ENCODE results near the gene PCDHGB6. TPM values are rescaled to one million over a fixed set of nuclear protein-coding genes. Genes with fewer than 3 reads are reported as not detected.
A peak's percentile ranks its signal among the peaks of the same experiment; 100 is the strongest.
"Not testable (repeated sequence)": the region's sequence is repeated elsewhere in the genome, so short reads cannot be mapped to it uniquely, and the experiment has no call there.

PCDHGB6 gene
- polyA plus RNA-seq (2013, experiment 1 of 2), result 19.4 TPM
- polyA plus RNA-seq (2013, experiment 2 of 2), result 20.0 TPM

DNA sequence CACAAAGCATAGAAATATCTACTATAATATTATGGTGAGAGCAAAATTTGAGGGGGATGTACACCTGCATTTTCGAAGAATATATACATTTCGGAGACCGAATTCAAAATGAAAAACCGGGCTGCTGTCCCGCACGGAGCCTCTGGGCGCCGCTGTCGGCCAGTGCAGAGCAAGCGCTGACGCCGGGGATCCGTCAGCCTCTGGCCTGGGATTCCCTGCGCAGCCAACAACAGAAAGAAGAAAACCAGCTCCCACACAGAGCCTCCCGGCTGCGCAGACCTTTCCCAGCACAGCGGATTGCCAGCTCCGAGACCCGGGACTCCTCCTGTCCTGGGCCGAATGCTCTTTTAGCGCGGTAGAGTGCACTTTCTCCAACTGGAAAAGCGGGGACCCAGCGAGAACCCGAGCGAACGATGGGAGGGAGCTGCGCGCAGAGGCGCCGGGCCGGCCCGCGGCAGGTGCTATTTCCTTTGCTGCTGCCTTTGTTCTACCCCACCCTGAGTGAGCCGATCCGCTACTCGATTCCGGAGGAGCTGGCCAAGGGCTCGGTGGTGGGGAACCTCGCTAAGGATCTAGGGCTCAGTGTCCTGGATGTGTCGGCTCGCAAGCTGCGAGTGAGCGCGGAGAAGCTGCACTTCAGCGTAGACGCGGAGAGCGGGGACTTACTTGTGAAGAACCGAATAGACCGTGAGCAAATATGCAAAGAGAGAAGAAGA lies at the start of gene PCDHGB6:
TSS of gene PCDHGB6 (plus strand) at position 232 of the 716 bp plus-strand sequence. CDS start at position 414, 182 bp downstream.
- not testable (repeated sequence) for H2AK5ac ChIP-seq (ENCODE audit: low read depth, low read length); H3K27me3 ChIP-seq (ENCODE audit: control insufficient read depth in 3 of 3, insufficient read depth in 3 of 3, low read depth in 1 of 3, low read length in 3 of 3); H3K14ac ChIP-seq (ENCODE audit: low read length); H4K91ac ChIP-seq (ENCODE audit: low read depth, low read length, poor library complexity); H4K8ac ChIP-seq (ENCODE audit: low read depth, low read length); H3K23ac ChIP-seq (ENCODE audit: low read depth, low read length, poor library complexity); H2BK120ac ChIP-seq (ENCODE audit: low read depth, low read length); H3K79me1 ChIP-seq (ENCODE audit: low read depth, low read length); H2BK5ac ChIP-seq (ENCODE audit: low read length); H3K4me1 ChIP-seq (ENCODE audit: control insufficient read depth in 2 of 2, insufficient read depth in 1 of 2, low read depth in 1 of 2, low read length in 2 of 2); H3K9ac ChIP-seq (ENCODE audit: low read depth, low read length, poor library complexity); H2BK12ac ChIP-seq (ENCODE audit: low read length); H3K4ac ChIP-seq (ENCODE audit: low read length); H2BK15ac ChIP-seq (ENCODE audit: low read length)
- DNase-seq (ENCODE audit: low spot score), result peak; percentile 66
- peak within 1 kb of the TSS; percentile 6 for H3K18ac ChIP-seq (ENCODE audit: low read length)
- peaks cover 42 to 93% of the 10 kb centered on the region in 2 donors for H3K9me3 ChIP-seq (replicated peaks in 1 of 2; ENCODE audit: control insufficient read depth in 2 of 2, insufficient read depth in 1 of 2, low read depth in 1 of 2, low read length in 2 of 2)
- H3K27ac ChIP-seq (replicated peaks; ENCODE audit: low read length), result peak within 1 kb of the TSS; percentile 62
- H2AFZ ChIP-seq (ENCODE audit: low read length), result peak within 1 kb of the TSS; percentile 70
- WGBS, 2 donors (ENCODE audit: extremely low coverage in 2 of 2, insufficient read length in 2 of 2, insufficient replicate concordance in 1 of 2), result no CpG with 5 or more reads among the region's 51 CpGs
- H3K4me2 ChIP-seq (ENCODE audit: insufficient read depth, low read length, poor library complexity, severe bottlenecking), result peak within 1 kb of the TSS; percentile 56
- peak within 1 kb of the TSS; percentile 48 to 83 for H3K4me3 ChIP-seq (ENCODE audit: low read length in 2 of 2)
- H3K36me3 ChIP-seq (replicated peaks in 1 of 2; ENCODE audit: control insufficient read depth in 2 of 2, insufficient read depth in 2 of 2, low read length in 2 of 2), result peaks cover 6 to 18% of the 10 kb centered on the region in 2 donors

DNA sequence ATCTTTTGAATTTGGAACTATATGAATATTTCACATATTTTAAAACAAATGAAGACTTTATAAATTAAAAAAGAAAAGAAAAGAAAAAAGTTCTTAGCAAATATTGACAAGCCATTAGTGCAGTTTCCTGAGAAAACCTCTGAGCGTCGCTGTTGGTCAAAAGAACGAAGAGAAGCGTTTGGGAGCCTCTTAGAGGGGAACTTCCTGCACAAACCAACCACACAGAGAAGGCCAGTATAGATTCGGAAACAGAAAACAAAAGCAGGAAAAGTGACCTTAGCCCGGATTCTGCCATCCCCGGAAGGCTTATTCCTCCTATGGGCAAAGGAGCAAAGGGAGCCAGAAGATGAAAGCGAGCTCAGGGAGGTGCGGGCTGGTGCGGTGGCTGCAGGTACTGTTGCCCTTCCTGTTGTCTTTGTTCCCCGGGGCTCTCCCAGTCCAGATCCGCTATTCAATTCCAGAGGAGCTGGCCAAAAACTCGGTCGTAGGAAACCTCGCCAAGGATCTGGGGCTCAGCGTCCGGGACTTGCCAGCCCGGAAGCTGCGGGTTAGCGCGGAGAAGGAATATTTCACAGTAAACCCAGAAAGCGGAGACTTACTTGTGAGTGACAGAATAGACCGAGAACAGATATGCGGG lies 47.9 kb upstream of the PCDHGB6 start, which contains the start of gene PCDHGB2:
TSS of gene PCDHGB2 (plus strand) at position 205 of the 637 bp plus-strand sequence. CDS start at position 347, 142 bp downstream.
- H4K91ac ChIP-seq (ENCODE audit: low read depth, low read length, poor library complexity), result no peak within 1 kb of the TSS
- no peak within 1 kb of the TSS for H3K9ac ChIP-seq (ENCODE audit: low read depth, low read length, poor library complexity)
- H3K27ac ChIP-seq (replicated peaks; ENCODE audit: low read length), result no peak within 1 kb of the TSS
- no peak within 1 kb of the TSS for H2BK120ac ChIP-seq (ENCODE audit: low read depth, low read length)
- H3K4ac ChIP-seq (ENCODE audit: low read length), result no peak within 1 kb of the TSS
- no peaks in the 10 kb centered on the region for H3K79me1 ChIP-seq (ENCODE audit: low read depth, low read length)
- no peak for DNase-seq (ENCODE audit: low spot score)
- H2BK12ac ChIP-seq (ENCODE audit: low read length), result no peak within 1 kb of the TSS
- H2AK5ac ChIP-seq (ENCODE audit: low read depth, low read length), result no peak within 1 kb of the TSS
- H2BK5ac ChIP-seq (ENCODE audit: low read length), result no peak within 1 kb of the TSS
- H3K9me3 ChIP-seq (replicated peaks in 1 of 2; ENCODE audit: control insufficient read depth in 2 of 2, insufficient read depth in 1 of 2, low read depth in 1 of 2, low read length in 2 of 2), result peaks cover 34 to 67% of the 10 kb centered on the region in 2 donors
- H2BK15ac ChIP-seq (ENCODE audit: low read length), result no peak within 1 kb of the TSS
- peaks cover 0 to 3% of the 10 kb centered on the region in 2 donors for H3K36me3 ChIP-seq (replicated peaks in 1 of 2; ENCODE audit: control insufficient read depth in 2 of 2, insufficient read depth in 2 of 2, low read length in 2 of 2)
- no peak within 1 kb of the TSS for H4K8ac ChIP-seq (ENCODE audit: low read depth, low read length)
- WGBS, 2 donors (ENCODE audit: extremely low coverage in 2 of 2, insufficient read length in 2 of 2, insufficient replicate concordance in 1 of 2), result no CpG with 5 or more reads among the region's 24 CpGs
- H3K23ac ChIP-seq (ENCODE audit: low read depth, low read length, poor library complexity), result no peak within 1 kb of the TSS
- H3K14ac ChIP-seq (ENCODE audit: low read length), result no peak within 1 kb of the TSS
- H3K4me2 ChIP-seq (ENCODE audit: insufficient read depth, low read length, poor library complexity, severe bottlenecking), result no peak within 1 kb of the TSS
- no peak within 1 kb of the TSS for H3K18ac ChIP-seq (ENCODE audit: low read length)
- peak within 1 kb of the TSS; percentile 72 for H2AFZ ChIP-seq (ENCODE audit: low read length)
- H3K4me3 ChIP-seq (ENCODE audit: low read length in 2 of 2), result no peak within 1 kb of the TSS
- peaks cover 0 to 4% (median 0%) of the 10 kb centered on the region in 3 experiments for H3K27me3 ChIP-seq (ENCODE audit: control insufficient read depth in 3 of 3, insufficient read depth in 3 of 3, low read depth in 1 of 3, low read length in 3 of 3)
- no peaks in the 10 kb centered on the region for H3K4me1 ChIP-seq (ENCODE audit: control insufficient read depth in 2 of 2, insufficient read depth in 1 of 2, low read depth in 1 of 2, low read length in 2 of 2)

DNA sequence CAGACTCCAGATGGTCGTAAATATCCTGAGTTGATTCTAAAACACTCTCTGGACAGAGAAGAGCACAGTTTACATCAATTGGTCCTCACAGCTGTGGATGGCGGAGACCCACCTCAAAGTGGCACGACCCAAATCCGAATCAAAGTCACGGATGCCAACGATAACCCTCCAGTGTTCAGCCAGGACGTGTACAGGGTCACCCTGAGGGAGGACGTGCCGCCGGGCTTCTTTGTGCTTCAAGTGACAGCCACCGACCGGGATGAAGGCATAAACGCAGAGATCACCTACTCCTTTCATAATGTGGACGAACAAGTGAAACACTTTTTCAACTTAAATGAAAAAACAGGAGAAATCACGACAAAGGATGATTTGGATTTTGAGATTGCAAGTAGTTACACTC lies 47.1 kb upstream of the PCDHGB6 start:
- H2BK120ac ChIP-seq (ENCODE audit: low read depth, low read length), result no peak overlapping the region
- no peak overlapping the region for H3K18ac ChIP-seq (ENCODE audit: low read length)
- H3K14ac ChIP-seq (ENCODE audit: low read length), result no peak overlapping the region
- H3K79me1 ChIP-seq (ENCODE audit: low read depth, low read length), result no peaks in the 10 kb centered on the region
- H3K4me3 ChIP-seq (ENCODE audit: low read length in 2 of 2), result no peak overlapping the region
- WGBS, 2 donors (ENCODE audit: extremely low coverage in 2 of 2, insufficient read length in 2 of 2, insufficient replicate concordance in 1 of 2), result no CpG with 5 or more reads among the region's 15 CpGs
- H3K23ac ChIP-seq (ENCODE audit: low read depth, low read length, poor library complexity), result no peak overlapping the region
- H2BK5ac ChIP-seq (ENCODE audit: low read length), result no peak overlapping the region
- H3K9me3 ChIP-seq (replicated peaks in 1 of 2; ENCODE audit: control insufficient read depth in 2 of 2, insufficient read depth in 1 of 2, low read depth in 1 of 2, low read length in 2 of 2), result peaks cover 34 to 65% of the 10 kb centered on the region in 2 donors
- no peak overlapping the region for H3K4ac ChIP-seq (ENCODE audit: low read length)
- no peak overlapping the region for H4K91ac ChIP-seq (ENCODE audit: low read depth, low read length, poor library complexity)
- no peak overlapping the region for H3K9ac ChIP-seq (ENCODE audit: low read depth, low read length, poor library complexity)
- no peak overlapping the region for H3K4me2 ChIP-seq (ENCODE audit: insufficient read depth, low read length, poor library complexity, severe bottlenecking)
- no peaks in the 10 kb centered on the region for H3K4me1 ChIP-seq (ENCODE audit: control insufficient read depth in 2 of 2, insufficient read depth in 1 of 2, low read depth in 1 of 2, low read length in 2 of 2)
- H3K27ac ChIP-seq (replicated peaks; ENCODE audit: low read length), result no peak overlapping the region
- H4K8ac ChIP-seq (ENCODE audit: low read depth, low read length), result no peak overlapping the region
- no peak overlapping the region for H2BK12ac ChIP-seq (ENCODE audit: low read length)
- H2AK5ac ChIP-seq (ENCODE audit: low read depth, low read length), result no peak overlapping the region
- no peak overlapping the region for H2AFZ ChIP-seq (ENCODE audit: low read length)
- H3K27me3 ChIP-seq (ENCODE audit: control insufficient read depth in 3 of 3, insufficient read depth in 3 of 3, low read depth in 1 of 3, low read length in 3 of 3), result peaks cover 0 to 4% (median 0%) of the 10 kb centered on the region in 3 experiments
- DNase-seq (ENCODE audit: low spot score), result no peak
- H3K36me3 ChIP-seq (replicated peaks in 1 of 2; ENCODE audit: control insufficient read depth in 2 of 2, insufficient read depth in 2 of 2, low read length in 2 of 2), result peaks cover 0 to 3% of the 10 kb centered on the region in 2 donors
- no peak overlapping the region for H2BK15ac ChIP-seq (ENCODE audit: low read length)

DNA sequence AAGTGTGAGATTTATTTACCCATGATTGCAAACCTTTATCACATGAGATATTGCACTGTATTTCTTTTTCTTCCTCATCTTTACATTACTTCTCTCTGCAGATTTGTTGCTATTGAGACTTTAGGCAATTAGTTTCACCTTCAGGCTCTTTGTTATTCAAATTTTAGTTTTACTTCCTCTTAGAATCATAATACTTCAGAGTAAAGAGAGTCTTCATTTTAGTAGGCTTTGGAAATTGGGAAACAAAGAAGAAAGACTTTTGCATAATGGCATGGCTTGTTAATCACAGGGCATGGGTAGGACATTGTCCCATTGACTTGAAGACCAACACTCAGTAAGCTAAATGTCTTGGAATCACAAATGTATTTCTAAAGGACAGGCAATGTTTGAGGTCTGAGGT lies 45.1 kb upstream of the PCDHGB6 start:
- Histone ChIP-seq H3K18ac (ENCODE audit: low read length) (no peak overlapping the region), H2AK5ac (ENCODE audit: low read depth, low read length) (no peak overlapping the region), H3K9me3 (replicated peaks in 1 of 2; ENCODE audit: control insufficient read depth in 2 of 2, insufficient read depth in 1 of 2, low read depth in 1 of 2, low read length in 2 of 2) (peaks cover 30 to 53% of the 10 kb centered on the region in 2 donors), H3K4me1 (ENCODE audit: control insufficient read depth in 2 of 2, insufficient read depth in 1 of 2, low read depth in 1 of 2, low read length in 2 of 2) (no peaks in the 10 kb centered on the region), H3K4me3 (ENCODE audit: low read length in 2 of 2) (no peak overlapping the region), H3K4ac (ENCODE audit: low read length) (no peak overlapping the region), H3K9ac (ENCODE audit: low read depth, low read length, poor library complexity) (no peak overlapping the region), H2BK15ac (ENCODE audit: low read length) (no peak overlapping the region), H4K8ac (ENCODE audit: low read depth, low read length) (no peak overlapping the region), H2BK120ac (ENCODE audit: low read depth, low read length) (no peak overlapping the region), H3K23ac (ENCODE audit: low read depth, low read length, poor library complexity) (no peak overlapping the region), H2BK5ac (ENCODE audit: low read length) (no peak overlapping the region), H3K4me2 (ENCODE audit: insufficient read depth, low read length, poor library complexity, severe bottlenecking) (no peak overlapping the region), H3K14ac (ENCODE audit: low read length) (no peak overlapping the region), H3K36me3 (replicated peaks in 1 of 2; ENCODE audit: control insufficient read depth in 2 of 2, insufficient read depth in 2 of 2, low read length in 2 of 2) (peaks cover 0 to 2% of the 10 kb centered on the region in 2 donors), H3K79me1 (ENCODE audit: low read depth, low read length) (peaks cover 2% of the 10 kb centered on the region), H2BK12ac (ENCODE audit: low read length) (no peak overlapping the region), H3K27ac (replicated peaks; ENCODE audit: low read length) (no peak overlapping the region), H3K27me3 (ENCODE audit: control insufficient read depth in 3 of 3, insufficient read depth in 3 of 3, low read depth in 1 of 3, low read length in 3 of 3) (no peaks in the 10 kb centered on the region), H2AFZ (ENCODE audit: low read length) (no peak overlapping the region), H4K91ac (ENCODE audit: low read depth, low read length, poor library complexity) (no peak overlapping the region)
- no peak for DNase-seq (ENCODE audit: low spot score)
